Panc1 (cell line): Measurements from ENCODE around the gene PHC2. TPM values are rescaled to one million over a fixed set of nuclear protein-coding genes. Genes with fewer than 3 reads are reported as not detected.

Experiments used
- ATAC-seq: fragments of 200-7000 bp; cut with Tn5 transposase; 2 replicates; pipeline ENCODE4 v1.9.1; 2020; ENCODE audit warnings: mild to moderate bottlenecking, moderate library complexity
- BruUV-seq: library from RNA; stranded (reverse); fragments of 400-500 nt; replicated peaks from 2 replicates; lab custom pipeline; 2021; lab: Mats Ljungman, UMichigan
- CTCF ChIA-PET: fragments of 300-600 bp; sonication (Branson Sonifier 250); formaldehyde crosslinking; loops from one replicate; lab custom pipeline; 2022; ENCODE audit warnings: antibody characterized with exemption; lab: Charles Lee
- POLR2A ChIA-PET: fragments of 300-600 bp; sonication (Branson Sonifier 250); formaldehyde crosslinking; loops from one replicate; lab custom pipeline; 2022; ENCODE audit warnings: antibody characterized with exemption; lab: Charles Lee
- DNase-seq: peaks from one replicate; pipeline ENCODE4 v3.0.0-alpha.2; 2010; ENCODE audit warnings: low read depth, low spot score
- H3K27ac ChIP-seq: 2 replicates; pipeline ENCODE4 v1.5.1; 2011; ENCODE audit warnings: mild to moderate bottlenecking, low read length, inconsistent platforms
- H3K27me3 ChIP-seq: fragments of 200-500 bp; sonication (Bioruptor generic); 2 replicates; pipeline ENCODE4 v1.6.0; 2014; ENCODE audit warnings: low read length, inconsistent platforms; ENCODE audit not compliant: control insufficient read depth, insufficient read depth
- H3K36me3 ChIP-seq: fragments of 200-500 bp; sonication (Bioruptor generic); 2 replicates; pipeline ENCODE4 v1.5.1; 2014; ENCODE audit warnings: inconsistent platforms, mild to moderate bottlenecking, low read length, moderate library complexity; ENCODE audit not compliant: control insufficient read depth, insufficient read depth
- H3K4me1 ChIP-seq: 2 replicates; pipeline ENCODE4 v1.5.1; 2011; ENCODE audit warnings: inconsistent platforms, mild to moderate bottlenecking, low read length, moderate library complexity; ENCODE audit not compliant: control insufficient read depth, insufficient read depth
- H3K4me3 ChIP-seq, 2 experiments: 2 replicates each; pipeline ENCODE4 v1.5.1; 2011 to 2012; ENCODE audit warnings: low read depth in 2 of 2, low read length in 2 of 2, mild to moderate bottlenecking in 2 of 2, inconsistent platforms in 1 of 2, moderate library complexity in 1 of 2
- H3K9me3 ChIP-seq: fragments of 200-500 bp; sonication (Bioruptor generic); 2 replicates; pipeline ENCODE4 v1.5.1; 2014; ENCODE audit warnings: low read depth, mild to moderate bottlenecking, inconsistent platforms, low read length, moderate library complexity; ENCODE audit not compliant: control insufficient read depth, insufficient read depth
- CTCF ChIP-seq: fragments of 450-650 bp; IDR thresholded peaks from 2 replicates; pipeline ENCODE4 v1.5.1; 2017; ENCODE audit warnings: mild to moderate bottlenecking
- POLR2AphosphoS5 ChIP-seq: IDR thresholded peaks from 2 replicates; pipeline ENCODE4 v1.6.1; 2012; ENCODE audit warnings: mild to moderate bottlenecking, low read depth, low read length, moderate library complexity
- REST ChIP-seq, 2 experiments: IDR thresholded peaks; 2 replicates each; pipeline ENCODE4 v1.6.1; 2011 to 2012; ENCODE audit warnings: low read depth in 2 of 2, control low read depth in 1 of 2, low read length in 1 of 2, mild to moderate bottlenecking in 1 of 2, moderate library complexity in 1 of 2; ENCODE audit not compliant: insufficient read depth in 1 of 2
- SIN3A ChIP-seq: IDR thresholded peaks from 2 replicates; pipeline ENCODE4 v1.6.1; 2012; ENCODE audit warnings: low read depth, mild to moderate bottlenecking, low read length, moderate library complexity, borderline replicate concordance; ENCODE audit not compliant: insufficient read depth
- TCF7L2 ChIP-seq: IDR thresholded peaks from 2 replicates; pipeline ENCODE4 v1.6.1; 2011; ENCODE audit warnings: mild to moderate bottlenecking, low read depth, low read length, inconsistent platforms
- in situ Hi-C: cut with HindIII; loops from 2 replicates; pipeline ENCODE4 v1.10.0; 2016; ENCODE audit warnings: low sequenced_read_pairs, low pct_unique_long_range_greater_than_20kb
- intact Hi-C: fragments of 100-400 bp; cut with micrococcal nuclease; formaldehyde crosslinking; loops from one replicate; pipeline ENCODE4 v1.10.0; 2022; ENCODE audit not compliant: unreplicated experiment
- total RNA-seq: library from RNA; stranded (reverse); gene quantifications from one replicate; pipeline ENCODE4 v1.2.1, GENCODE V29; 2021; ENCODE audit not compliant: unreplicated experiment

The PHC2 gene
- total RNA-seq, 1 experiment from 2014 or later: 122 TPM

- H3K9me3 ChIP-seq: no peaks in the 10 kb centered on the region
- no peaks in the 10 kb centered on the region for H3K4me1 ChIP-seq
- ATAC-seq (no peak), DNase-seq (no peak)
- in situ Hi-C loops (no loop called here), intact Hi-C loops (no loop called here)
- H3K27ac ChIP-seq: no peak overlapping the region
- BruUV-seq: no TSS peak
- POLR2A ChIA-PET: no interaction called here
- CTCF ChIA-PET: no interaction called here
- H3K4me3 ChIP-seq: no peak overlapping the region
- no peaks in the 10 kb centered on the region for H3K36me3 ChIP-seq
- no peak for TF ChIP-seq SIN3A
- TF ChIP-seq POLR2AphosphoS5: no peak
- TF ChIP-seq TCF7L2: no peak
- no peak for TF ChIP-seq CTCF
- TF ChIP-seq REST (IDR thresholded peaks at IDR 0.05; ENCODE audit: insufficient read depth in 1 of 2, low read depth in 2 of 2, low read length in 1 of 2): no peak
- H3K27me3 ChIP-seq: no peaks in the 10 kb centered on the region
Observed at GRCh38 chr1:33282791-33283190, 148.1 kb downstream of the PHC2 start.

GRCh38 chr1:33281554-33282303, 149.2 kb downstream of the PHC2 start:
- H3K27me3 ChIP-seq: no peaks in the 10 kb centered on the region
- BruUV-seq: no TSS peak
- no peaks in the 10 kb centered on the region for H3K4me1 ChIP-seq
- no peak overlapping the region for H3K27ac ChIP-seq
- no peaks in the 10 kb centered on the region for H3K9me3 ChIP-seq
- ChIA-PET CTCF (no interaction called here), POLR2A (no interaction called here)
- ATAC-seq (no peak), DNase-seq (no peak)
- in situ Hi-C loops: no loop called here
- intact Hi-C loops: no loop called here
- TF ChIP-seq SIN3A (no peak), TCF7L2 (no peak), REST (IDR thresholded peaks at IDR 0.05; ENCODE audit: insufficient read depth in 1 of 2, low read depth in 2 of 2, low read length in 1 of 2) (no peak), POLR2AphosphoS5 (no peak), CTCF (no peak)
- no peak overlapping the region for H3K4me3 ChIP-seq
- no peaks in the 10 kb centered on the region for H3K36me3 ChIP-seq
